ENCODE data around the gene ANKRD34B. TPM values are rescaled to one million over a fixed set of nuclear protein-coding genes. Genes with fewer than 3 reads are reported as not detected.

Gene ANKRD34B
- total and polyA plus RNA-seq, 10 of the 15 experiments (the other 5 are each of a cell fraction or from before 2014, with no cell fraction given) = under 0.01 TPM; not detected in 9

DNA sequence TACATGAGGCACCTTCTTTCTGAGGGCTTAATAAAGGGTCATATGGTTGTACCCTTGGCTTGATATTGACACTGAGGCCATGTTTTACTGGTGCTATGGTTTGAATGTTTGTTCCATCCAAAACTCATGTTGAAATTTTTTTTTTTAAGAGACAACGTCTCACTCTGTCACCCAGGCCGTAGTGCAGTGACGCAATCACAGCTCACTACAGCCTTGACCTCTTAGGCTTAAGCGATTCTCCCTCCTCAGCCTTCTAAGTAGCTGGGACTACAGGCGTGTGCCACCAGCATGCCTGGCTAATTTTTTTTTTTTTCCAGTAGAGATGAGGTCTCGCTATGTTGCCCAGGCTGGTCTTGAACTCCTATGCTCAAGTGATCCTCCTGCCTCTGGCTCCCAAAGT lies 61.2 kb downstream of the ANKRD34B start:
- no peak overlapping the region for H3K27ac ChIP-seq (ENCODE audit: control insufficient read depth, insufficient read depth)
- ChIA-PET CTCF (interaction anchor here (0.6 to 1.1 kb wide), 2 partner anchors 38 to 422 kb away, joined by 3 read pairs; no protein-coding TSS in a partner anchor), POLR2A (no interaction called here), SMC1A (ENCODE audit: uncharacterized antibody, unreplicated experiment) (no interaction called here), RAD21 (ENCODE audit: unreplicated experiment) (no interaction called here)
- no peak for TF ChIP-seq CHD2 (IDR thresholded peaks at IDR 0.05; ENCODE audit: borderline replicate concordance, low read depth, low read length)
- TF ChIP-seq PAX5 (IDR thresholded peaks at IDR 0.05; ENCODE audit: borderline replicate concordance, low read depth, low read length) = no peak
- no peak for TF ChIP-seq JUNB (IDR thresholded peaks at IDR 0.05)
- TF ChIP-seq HDAC6 (IDR thresholded peaks at IDR 0.05; ENCODE audit: unreplicated experiment) = no peak
- no peak for TF ChIP-seq CBX5 (IDR thresholded peaks at IDR 0.05; ENCODE audit: low read depth)
- TF ChIP-seq BMI1 (IDR thresholded peaks at IDR 0.05; ENCODE audit: borderline replicate concordance) = no peak
- TF ChIP-seq IKZF1 (conservative IDR thresholded peaks at IDR 0.05) = no peak
- TF ChIP-seq, protein P1, sequence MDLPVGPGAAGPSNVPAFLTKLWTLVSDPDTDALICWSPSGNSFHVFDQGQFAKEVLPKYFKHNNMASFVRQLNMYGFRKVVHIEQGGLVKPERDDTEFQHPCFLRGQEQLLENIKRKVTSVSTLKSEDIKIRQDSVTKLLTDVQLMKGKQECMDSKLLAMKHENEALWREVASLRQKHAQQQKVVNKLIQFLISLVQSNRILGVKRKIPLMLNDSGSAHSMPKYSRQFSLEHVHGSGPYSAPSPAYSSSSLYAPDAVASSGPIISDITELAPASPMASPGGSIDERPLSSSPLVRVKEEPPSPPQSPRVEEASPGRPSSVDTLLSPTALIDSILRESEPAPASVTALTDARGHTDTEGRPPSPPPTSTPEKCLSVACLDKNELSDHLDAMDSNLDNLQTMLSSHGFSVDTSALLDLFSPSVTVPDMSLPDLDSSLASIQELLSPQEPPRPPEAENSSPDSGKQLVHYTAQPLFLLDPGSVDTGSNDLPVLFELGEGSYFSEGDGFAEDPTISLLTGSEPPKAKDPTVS (IDR thresholded peaks at IDR 0.05; ENCODE audit: low read depth, low read length) = no peak
- no peak for TF ChIP-seq SUZ12 (IDR thresholded peaks at IDR 0.05; ENCODE audit: unreplicated experiment)
- no peak for TF ChIP-seq RAD51 (IDR thresholded peaks at IDR 0.05)
- TF ChIP-seq, protein P2, sequence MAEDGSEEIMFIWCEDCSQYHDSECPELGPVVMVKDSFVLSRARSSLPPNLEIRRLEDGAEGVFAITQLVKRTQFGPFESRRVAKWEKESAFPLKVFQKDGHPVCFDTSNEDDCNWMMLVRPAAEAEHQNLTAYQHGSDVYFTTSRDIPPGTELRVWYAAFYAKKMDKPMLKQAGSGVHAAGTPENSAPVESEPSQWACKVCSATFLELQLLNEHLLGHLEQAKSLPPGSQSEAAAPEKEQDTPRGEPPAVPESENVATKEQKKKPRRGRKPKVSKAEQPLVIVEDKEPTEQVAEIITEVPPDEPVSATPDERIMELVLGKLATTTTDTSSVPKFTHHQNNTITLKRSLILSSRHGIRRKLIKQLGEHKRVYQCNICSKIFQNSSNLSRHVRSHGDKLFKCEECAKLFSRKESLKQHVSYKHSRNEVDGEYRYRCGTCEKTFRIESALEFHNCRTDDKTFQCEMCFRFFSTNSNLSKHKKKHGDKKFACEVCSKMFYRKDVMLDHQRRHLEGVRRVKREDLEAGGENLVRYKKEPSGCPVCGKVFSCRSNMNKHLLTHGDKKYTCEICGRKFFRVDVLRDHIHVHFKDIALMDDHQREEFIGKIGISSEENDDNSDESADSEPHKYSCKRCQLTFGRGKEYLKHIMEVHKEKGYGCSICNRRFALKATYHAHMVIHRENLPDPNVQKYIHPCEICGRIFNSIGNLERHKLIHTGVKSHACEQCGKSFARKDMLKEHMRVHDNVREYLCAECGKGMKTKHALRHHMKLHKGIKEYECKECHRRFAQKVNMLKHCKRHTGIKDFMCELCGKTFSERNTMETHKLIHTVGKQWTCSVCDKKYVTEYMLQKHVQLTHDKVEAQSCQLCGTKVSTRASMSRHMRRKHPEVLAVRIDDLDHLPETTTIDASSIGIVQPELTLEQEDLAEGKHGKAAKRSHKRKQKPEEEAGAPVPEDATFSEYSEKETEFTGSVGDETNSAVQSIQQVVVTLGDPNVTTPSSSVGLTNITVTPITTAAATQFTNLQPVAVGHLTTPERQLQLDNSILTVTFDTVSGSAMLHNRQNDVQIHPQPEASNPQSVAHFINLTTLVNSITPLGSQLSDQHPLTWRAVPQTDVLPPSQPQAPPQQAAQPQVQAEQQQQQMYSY (CRISPR knock-in tag; IDR thresholded peaks at IDR 0.05) = no peak
- no peak for TF ChIP-seq FOXM1 (IDR thresholded peaks at IDR 0.05; ENCODE audit: low read depth, low read length)
- TF ChIP-seq, protein P3, sequence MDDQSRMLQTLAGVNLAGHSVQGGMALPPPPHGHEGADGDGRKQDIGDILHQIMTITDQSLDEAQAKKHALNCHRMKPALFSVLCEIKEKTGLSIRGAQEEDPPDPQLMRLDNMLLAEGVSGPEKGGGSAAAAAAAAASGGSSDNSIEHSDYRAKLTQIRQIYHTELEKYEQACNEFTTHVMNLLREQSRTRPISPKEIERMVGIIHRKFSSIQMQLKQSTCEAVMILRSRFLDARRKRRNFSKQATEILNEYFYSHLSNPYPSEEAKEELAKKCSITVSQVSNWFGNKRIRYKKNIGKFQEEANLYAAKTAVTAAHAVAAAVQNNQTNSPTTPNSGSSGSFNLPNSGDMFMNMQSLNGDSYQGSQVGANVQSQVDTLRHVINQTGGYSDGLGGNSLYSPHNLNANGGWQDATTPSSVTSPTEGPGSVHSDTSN (IDR thresholded peaks at IDR 0.05; ENCODE audit: insufficient replicate concordance, low read depth, low read length) = no peak
- TF ChIP-seq HCFC1 (IDR thresholded peaks at IDR 0.05; ENCODE audit: low read length) = no peak
- 86% methylated on average over 5 of the region's 6 CpGs for WGBS (ENCODE audit: insufficient coverage, insufficient replicate concordance, low lambda C conversion rate, missing lambda C conversion rate)
- no peaks in the 10 kb centered on the region for H3K4me1 ChIP-seq (ENCODE audit: control insufficient read depth, insufficient read depth, low read length)
- no peaks in the 10 kb centered on the region for H4K20me1 ChIP-seq (ENCODE audit: control insufficient read depth, insufficient read depth)
- H3K79me2 ChIP-seq (ENCODE audit: control insufficient read depth, insufficient read depth, low read length) = no peaks in the 10 kb centered on the region
- H2AFZ ChIP-seq (ENCODE audit: control insufficient read depth, low read depth, low read length) = no peak overlapping the region
- no peak overlapping the region for H3K4me2 ChIP-seq (ENCODE audit: control insufficient read depth, insufficient read depth)
- no peak overlapping the region for H3K4me3 ChIP-seq
- H3K9me3 ChIP-seq (replicated peaks; ENCODE audit: control insufficient read depth, insufficient read depth, low read length) = no peaks in the 10 kb centered on the region
- intact Hi-C loops (cut with micrococcal nuclease; ENCODE audit: unreplicated experiment) (no loop called here), in situ Hi-C loops (cut with MboI) (no loop called here)
- no peaks in the 10 kb centered on the region for H3K36me3 ChIP-seq (ENCODE audit: control insufficient read depth in 2 of 2, insufficient read depth in 2 of 2, low read length in 1 of 2)
- no peak overlapping the region for H3K9ac ChIP-seq (ENCODE audit: control insufficient read depth, insufficient read depth, low read length)
- DNase-seq (ENCODE audit: low read depth, low spot score) (no peak), FAIRE-seq (no peak), ATAC-seq (no peak)
- BruUV-seq (replicated peaks) = no TSS peak
- H3K27me3 ChIP-seq (replicated peaks in 1 of 2; ENCODE audit: control insufficient read depth in 2 of 2, insufficient read depth in 2 of 2, low read length in 1 of 2) = no peaks in the 10 kb centered on the region

Measured in GM12878 (cell line).